ENCODE data around the gene MYO15B.

MYO15B gene

DNA sequence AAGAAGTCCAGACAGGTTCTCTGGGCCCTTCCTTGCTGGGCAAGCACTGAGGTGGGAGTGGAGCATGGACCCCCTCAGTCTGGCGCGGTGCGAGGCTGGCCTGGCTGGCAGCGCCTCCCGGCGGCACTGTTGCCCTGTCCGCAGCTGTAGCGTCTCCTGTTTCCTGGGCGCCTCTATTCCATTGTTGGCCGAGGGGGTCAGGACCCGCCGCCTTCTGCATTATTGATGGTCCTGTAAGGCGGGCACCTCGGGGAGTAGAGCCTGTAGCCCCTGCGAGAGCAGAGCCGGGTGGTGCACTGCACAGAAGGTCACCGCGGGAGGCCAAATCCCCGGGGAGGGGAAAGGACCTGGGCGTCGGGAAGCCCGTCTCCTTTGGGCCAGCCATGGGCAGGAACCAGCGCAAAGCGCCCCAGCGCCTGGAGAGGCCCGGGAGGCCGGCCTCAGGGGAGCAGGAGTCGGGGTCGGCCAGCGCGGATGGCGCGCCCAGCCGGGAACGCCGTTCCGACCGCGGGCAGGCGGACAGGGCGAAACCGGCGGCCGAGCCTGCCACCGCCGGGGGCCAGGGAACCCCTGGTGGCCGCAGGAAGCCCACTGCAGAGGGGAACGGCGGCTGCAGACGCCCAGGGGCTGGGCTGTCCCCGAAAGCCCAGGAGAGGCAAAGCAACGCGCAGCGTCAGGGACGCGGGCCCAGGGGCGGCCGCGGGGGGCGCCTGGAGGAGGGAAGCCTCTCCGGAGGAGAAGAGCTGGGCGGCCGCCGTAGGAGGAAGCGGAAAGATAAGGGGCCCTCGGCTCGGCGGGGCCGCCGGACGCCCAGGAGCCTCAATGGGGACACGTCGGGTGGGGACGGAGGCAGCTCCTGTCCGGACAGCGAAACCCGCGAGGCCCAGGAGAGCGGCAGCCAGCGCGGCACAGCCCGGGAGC, at the start of gene MYO15B:
TSS of gene MYO15B (plus strand) at position 126 of the 921 bp plus-strand sequence. CDS start at position 384, 258 bp downstream.
- no peak for DNase-seq (ENCODE audit: low read depth)
- H3K4me3 ChIP-seq (ENCODE audit: low read depth, low read length): peak within 1 kb of the TSS; percentile 38
- TF ChIP-seq CTCF (IDR thresholded peaks at IDR 0.05; ENCODE audit: insufficient read depth, low read depth, low read length, missing control alignments): peak; percentile 2

GRCh38 chr17:75539967-75540729, 47.5 kb upstream of the MYO15B start:
- DNase-seq (ENCODE audit: low read depth): no peak
- no peak for TF ChIP-seq CTCF (IDR thresholded peaks at IDR 0.05; ENCODE audit: insufficient read depth, low read depth, low read length, missing control alignments)
- H3K4me3 ChIP-seq (ENCODE audit: low read depth, low read length): no peak overlapping the region

- no peak overlapping the region for H3K4me3 ChIP-seq (ENCODE audit: low read depth, low read length)
- DNase-seq (ENCODE audit: low read depth): no peak
- TF ChIP-seq CTCF (IDR thresholded peaks at IDR 0.05; ENCODE audit: insufficient read depth, low read depth, low read length, missing control alignments): no peak
Measured at GRCh38 chr17:75540923-75541503, 46.6 kb upstream of the MYO15B start.

GRCh38 chr17:75542229-75542628, 45.4 kb upstream of the MYO15B start:
- H3K4me3 ChIP-seq (ENCODE audit: low read depth, low read length): no peak overlapping the region
- no peak for TF ChIP-seq CTCF (IDR thresholded peaks at IDR 0.05; ENCODE audit: insufficient read depth, low read depth, low read length, missing control alignments)
- no peak for DNase-seq (ENCODE audit: low read depth)

GRCh38 chr17:75542728-75543336, 44.8 kb upstream of the MYO15B start:
- TF ChIP-seq CTCF (IDR thresholded peaks at IDR 0.05; ENCODE audit: insufficient read depth, low read depth, low read length, missing control alignments): no peak
- no peak for DNase-seq (ENCODE audit: low read depth)
- no peak overlapping the region for H3K4me3 ChIP-seq (ENCODE audit: low read depth, low read length)

DNA sequence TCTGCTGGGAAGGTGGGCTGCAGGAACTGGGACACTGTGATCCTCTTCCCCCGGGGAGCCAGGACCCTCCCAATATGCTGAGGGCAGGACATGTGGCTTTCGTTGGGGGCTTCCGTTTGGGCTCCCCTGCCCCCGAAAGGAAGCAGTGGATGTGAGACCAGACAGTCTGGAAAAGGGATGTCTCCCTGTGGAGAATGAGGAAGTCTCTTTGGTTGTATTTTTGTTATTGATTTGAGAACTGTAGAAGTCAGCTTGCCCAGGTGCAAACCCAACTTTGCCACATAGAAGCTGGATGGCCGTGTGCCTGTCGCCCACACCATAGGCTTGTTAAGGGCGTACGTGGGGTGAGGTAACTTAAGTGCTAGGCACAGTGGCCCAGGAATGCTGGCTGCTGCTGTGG, 43.4 kb upstream of the MYO15B start:
- no peak for TF ChIP-seq CTCF (IDR thresholded peaks at IDR 0.05; ENCODE audit: insufficient read depth, low read depth, low read length, missing control alignments)
- no peak for DNase-seq (ENCODE audit: low read depth)

More for the DNA sequence above, 43.4 kb upstream of the MYO15B start:
- H3K4me3 ChIP-seq (ENCODE audit: low read depth, low read length): no peak overlapping the region
